HG03095 (cell line): ENCODE results near the gene MDGA2.
"Not testable (repeated sequence)": the region's sequence is repeated elsewhere in the genome, so short reads cannot be mapped to it uniquely, and the experiment has no call there.

ENCODE experiments used
- ATAC-seq: cut with Tn5 transposase; IDR thresholded peaks from one replicate; pipeline ENCODE4 v1.9.1; 2021; ENCODE audit warnings: moderate library complexity; ENCODE audit not compliant: unreplicated experiment

Gene MDGA2

DNA sequence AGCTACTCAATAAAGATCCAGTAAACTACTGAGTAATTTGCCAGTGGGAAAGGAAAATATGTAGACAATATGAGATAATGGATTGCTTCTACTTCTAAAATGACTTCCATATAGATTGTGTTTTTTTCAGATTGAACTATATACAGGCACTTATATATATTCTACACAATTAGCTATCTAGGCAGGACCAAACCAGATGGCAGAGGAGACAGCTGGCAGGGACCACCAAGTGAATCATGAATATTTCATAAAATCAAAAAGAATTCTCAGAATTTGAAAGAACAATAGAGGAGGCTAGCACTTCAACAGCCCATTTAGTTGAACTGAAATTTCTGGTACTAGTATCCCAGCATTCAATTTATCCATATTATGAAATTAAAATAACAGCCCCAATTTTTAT is 685.8 kb downstream of the MDGA2 start:
- no peak for ATAC-seq

DNA sequence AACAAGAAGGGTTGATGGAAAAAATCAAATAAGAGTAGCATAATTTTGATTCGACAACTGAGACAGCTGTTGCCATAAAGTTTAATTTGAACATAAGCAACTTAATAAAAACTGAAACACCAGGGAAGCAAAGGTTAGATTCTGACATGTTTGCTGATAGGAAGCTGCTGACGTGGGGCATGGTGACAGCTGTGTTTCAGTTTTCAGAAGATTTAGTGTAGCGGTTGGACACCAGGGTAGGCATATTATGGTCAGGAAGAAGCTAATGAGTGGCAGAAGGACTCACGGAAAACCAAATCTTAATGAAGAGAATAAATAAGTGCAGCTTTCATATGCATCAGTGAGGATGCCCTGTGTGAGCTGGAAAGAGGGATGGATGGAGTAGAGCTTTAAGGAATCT is 687.1 kb downstream of the MDGA2 start:
- no peak for ATAC-seq

DNA sequence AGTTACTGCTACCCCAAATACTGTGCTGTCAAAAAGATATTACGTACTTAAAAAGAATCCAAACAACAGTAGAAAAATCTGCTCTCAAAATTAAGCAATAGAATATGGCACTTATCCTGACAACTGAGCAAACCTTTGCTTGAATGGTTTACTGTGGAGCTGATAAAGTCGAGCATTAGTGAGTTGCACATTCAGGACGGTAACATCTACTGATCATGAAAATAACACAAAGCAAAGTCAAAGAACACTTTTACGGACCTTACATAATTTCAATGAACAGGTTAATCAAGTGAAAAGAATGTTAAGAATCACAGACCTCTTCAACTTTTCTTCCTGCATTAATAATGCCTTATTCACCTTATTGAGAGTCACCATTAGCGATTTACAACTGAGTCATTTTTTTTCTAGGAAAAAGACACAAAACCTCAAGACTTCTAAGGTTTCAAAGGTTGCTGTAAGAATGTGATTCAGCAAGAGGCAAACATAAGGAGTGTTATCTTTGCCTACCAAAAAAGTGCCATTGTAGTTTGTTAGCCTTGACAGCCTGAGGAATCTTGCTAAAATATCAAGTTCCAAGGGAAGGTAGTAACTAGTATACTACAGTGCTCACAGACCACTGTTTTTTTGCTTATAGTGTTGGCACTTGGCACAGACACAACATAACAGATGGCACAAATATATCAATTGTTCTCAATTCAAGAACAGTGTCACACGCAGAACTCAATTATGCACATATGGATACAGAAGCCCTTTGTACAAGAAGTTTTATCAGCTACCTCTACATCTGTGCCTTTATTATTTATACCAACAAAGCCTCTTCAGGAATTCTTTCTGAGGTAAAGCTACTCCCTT is 689.6 kb downstream of the MDGA2 start:
- no peak for ATAC-seq

DNA sequence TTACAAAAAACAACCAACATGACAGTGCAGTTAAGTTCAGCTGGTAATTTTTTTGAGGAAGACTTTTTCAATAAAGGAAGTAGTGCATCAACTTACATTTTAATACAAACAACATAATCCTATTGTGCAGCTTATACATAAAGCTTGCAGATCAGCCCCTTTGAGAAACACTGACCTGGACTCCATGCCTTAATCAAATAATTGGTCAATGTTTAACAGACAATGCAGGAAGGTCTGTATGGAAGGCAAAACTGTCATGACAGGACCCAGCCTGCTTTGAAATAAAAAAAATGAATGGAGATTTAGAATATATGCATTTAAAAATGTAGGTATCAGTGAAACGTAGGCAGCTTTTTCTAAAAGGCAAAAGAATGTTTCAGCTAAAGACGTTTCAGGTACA is 702.1 kb downstream of the MDGA2 start:
- ATAC-seq = no peak

DNA sequence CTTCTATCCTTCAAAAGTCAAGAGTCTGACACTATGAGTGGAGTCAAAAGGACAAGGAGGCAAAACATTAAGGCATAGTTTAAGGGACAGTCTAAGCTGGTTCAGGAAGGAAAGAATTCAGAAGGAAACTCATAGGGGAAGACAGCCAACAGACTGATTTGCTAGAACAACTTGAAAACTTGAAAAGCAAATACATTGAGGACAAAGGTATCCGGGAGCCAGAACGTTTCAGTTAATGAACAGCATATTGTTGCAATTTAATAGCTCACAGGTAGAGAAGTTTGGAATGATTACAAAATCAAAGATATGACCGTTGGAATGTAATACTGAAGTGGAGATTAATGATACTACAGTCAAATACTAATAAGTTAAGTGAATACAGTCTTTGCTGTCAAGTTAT is 711.0 kb downstream of the MDGA2 start:
- no peak for ATAC-seq

DNA sequence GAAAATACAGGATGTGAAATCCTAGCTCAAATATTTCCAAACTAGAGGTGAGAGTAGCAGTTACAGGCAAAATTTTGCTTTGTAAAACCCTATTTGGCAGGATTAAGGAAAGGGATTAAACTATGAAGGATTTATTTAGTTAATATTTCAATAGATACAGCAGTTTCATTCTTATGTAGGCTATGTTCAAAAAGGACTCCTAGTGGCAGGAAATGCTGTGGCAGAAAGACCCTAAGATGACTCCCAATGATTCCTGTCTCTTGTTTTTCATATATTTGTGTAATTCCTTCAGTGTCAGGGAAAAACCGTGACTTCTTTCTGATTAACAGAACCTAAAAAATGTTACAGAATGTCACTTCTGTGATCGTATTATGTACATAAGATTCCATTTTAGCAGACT is 724.3 kb downstream of the MDGA2 start:
- ATAC-seq = no peak

DNA sequence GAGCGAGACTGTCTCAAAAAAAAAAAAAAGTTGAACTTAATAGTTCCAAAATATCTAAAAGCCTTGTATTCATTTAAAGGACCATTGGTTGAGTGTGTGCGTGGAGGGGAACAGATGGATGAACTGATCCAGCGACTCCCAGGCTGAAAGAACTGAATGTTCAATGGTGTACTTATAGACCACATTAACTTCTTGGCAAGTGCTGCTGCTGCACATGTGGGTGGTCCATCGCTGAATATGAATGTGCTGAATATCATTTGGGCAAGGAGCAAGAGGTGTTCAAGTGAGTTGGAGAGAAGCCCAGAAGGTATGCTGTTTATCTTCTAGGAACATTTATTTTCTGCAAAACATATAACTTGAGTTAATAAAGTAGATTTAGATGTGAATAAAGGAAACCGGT is 734.8 kb downstream of the MDGA2 start:
- ATAC-seq = no peak

DNA sequence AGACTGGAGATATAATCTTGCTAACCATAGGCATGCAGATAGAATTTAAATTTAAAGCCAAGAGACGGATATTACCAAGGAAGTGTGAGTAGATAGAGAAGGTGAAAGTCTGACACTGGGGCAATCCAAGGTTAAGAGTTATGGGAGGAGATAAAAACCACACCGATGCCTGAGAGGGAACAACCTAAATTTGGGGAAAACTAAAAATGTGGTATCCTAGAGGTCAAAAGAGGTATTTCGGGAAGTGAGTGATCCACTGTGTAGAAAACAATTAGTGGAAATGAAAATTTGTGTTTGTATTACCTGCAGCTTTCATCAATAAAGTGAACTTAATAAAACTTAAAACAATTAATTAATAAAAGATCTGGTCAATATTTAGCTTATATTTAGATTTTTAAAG is 754.9 kb downstream of the MDGA2 start:
- ATAC-seq = no peak

DNA sequence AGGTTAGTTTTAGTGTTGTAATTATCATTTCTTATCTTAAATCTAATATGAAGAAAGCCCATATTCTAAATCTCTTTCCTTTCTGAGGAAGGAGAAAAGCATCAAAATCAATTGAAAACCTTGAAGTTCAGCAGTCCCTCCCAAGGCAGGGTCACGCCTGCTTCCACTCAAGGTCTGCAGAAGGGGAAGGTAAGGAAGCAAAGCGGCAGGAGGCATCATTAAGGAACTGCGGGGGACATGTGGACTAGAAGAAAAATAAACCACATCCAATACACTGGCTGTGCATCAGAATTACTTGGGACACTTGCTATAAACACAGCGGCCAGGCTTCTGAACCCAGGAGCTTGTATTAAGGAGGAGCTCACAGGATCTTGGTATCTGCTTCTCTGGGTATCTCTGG is 759.9 kb downstream of the MDGA2 start:
- ATAC-seq = not testable (repeated sequence)

DNA sequence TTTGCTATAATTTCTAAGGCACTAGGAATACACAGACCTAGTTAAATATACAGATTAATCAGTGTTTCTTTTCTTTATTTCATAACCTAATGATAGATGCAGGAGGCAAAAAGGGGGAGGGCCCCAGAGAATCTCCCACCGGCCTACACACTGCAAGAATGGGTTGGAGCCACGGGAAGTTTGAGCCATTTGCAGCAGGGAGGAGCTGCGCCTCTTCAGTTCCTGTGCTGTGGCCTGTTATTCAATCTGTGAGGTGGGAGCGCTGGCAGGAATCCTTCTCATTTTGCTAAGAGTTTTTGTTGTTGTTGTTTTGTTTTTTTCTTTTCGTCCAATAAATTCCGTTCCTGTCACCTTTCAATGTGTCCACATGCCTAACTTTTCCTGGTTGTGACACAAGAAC is 772.6 kb downstream of the MDGA2 start:
- no peak for ATAC-seq

DNA sequence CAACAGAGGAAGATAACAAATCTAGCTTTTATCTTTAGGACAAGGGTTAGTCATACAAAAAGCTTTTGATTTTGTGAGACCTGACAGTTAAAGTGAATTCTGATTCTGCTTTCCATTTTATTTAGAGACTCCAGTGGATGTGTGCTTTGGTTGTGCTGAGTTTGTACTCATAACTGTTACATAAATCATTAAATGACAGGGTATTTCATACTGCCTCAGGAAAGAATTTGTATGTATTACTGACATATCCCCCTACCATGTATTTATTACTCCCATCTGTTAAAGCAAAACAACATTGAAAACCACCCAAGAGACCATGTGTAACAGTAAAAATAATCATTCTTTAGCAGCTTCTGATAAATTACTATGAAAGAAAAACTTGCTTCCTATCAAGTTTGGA is 780.9 kb downstream of the MDGA2 start:
- no peak for ATAC-seq

DNA sequence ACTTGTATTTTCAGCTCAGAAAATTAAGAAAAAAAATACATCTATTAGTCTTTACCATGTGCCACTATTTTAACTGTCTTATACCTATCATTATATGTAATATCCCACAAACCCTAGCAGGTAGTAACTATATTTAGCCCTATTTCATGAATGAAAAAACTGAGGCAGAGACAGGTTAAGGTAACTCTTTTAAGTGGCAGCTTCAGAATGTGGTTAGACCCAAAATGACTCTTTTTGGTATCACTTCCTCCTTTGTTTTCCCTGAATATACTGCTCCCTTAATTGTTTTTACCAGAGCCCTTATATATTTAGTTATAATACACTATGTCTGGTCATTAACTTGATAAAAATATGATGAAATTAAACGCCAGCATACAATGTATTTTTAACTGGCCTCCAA is 788.3 kb downstream of the MDGA2 start:
- peak; percentile 60 for ATAC-seq

DNA sequence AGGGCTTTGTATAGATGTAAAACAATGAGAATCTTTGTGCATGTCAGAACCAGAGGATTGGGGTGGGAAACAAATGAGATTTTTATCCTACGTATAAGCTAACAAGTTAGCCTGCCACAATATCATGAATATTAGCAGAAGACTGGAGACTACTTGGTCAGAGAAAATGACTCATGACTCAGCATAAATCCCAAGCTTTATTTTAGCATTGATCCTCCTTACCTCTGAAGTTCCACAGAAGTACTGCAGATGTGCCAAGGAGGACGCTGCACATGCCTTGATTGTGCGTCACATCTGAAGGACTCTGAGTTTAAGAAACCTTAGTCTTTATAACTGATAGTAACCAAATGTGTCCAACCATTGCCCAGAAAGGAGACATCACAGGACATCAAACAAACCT is 789.8 kb downstream of the MDGA2 start:
- ATAC-seq = no peak

DNA sequence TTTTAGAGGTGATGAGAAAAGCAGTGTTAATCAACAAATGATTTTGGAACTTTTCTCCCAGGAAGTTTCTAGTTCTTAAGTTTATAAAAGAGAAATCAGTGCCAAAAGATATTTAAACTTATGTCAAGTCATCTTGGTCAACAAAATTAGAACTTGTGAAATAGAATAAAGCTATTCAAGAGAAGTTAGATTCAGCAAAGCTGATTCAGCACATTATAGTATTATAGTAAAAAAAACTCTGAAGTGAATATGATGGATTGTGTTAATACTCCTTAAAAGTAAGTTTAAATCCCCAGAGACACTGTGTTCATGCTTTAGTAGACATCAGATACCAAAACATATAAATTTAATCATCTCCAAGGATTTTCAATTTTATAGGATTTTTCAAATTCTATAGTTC is 813.7 kb downstream of the MDGA2 start:
- no peak for ATAC-seq

DNA sequence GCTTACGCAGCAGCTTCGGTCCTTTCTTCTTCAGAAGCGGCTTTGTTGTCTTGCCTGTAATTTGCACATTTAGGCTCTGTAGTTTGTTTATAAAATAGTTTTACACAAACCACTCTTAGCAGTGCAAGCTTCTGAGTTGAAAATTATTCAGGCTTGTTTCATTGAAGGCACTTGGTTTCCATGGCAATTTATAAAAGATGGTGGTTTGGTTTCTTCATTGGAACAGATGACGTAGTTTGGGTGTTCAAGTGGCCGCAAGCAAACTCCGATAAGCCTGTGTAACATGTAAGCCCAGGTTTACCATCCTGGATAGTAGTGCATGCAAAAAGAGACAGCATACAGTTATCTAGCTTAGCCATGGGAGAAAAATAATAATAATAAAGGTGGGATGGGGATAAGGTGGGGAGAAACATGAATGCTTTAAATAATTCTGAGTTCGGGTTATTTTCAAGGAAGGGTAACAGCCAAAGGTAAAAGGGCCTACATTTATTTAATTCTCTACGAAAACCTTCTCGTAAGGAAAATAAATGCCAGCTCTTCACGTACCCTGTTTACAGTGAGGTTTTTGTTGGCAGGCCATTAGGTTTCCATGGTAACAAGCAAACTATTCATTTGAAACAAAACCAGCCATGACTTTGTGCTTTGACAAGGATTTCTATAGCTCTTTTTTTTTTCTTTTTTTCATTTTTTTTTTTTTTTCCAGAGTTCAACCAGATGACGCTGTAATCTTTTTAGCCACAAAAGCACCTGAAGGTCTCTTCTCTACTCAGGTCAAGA is 834.3 kb downstream of the MDGA2 start:
- ATAC-seq = no peak

DNA sequence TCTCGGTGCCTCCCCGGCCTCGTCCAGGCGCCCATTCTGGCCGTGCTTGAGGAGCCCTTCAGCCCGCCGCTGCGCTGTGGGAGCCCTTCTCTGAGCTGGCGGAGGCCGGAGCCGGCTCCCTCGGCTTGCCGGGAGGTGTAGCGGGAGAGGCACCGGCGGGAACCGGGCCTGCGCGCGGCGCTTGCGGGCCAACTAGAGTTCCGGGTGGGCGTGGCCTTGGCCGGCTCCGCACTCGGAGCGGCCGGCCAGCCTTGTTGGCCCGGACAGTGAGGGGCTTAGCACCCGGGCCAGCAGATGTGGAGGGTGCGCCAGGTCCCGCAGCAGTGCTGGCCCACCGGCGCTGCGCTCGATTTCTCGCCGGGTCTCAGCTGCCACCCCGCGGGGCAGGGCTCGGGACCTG is 855.1 kb downstream of the MDGA2 start:
- no peak for ATAC-seq

DNA sequence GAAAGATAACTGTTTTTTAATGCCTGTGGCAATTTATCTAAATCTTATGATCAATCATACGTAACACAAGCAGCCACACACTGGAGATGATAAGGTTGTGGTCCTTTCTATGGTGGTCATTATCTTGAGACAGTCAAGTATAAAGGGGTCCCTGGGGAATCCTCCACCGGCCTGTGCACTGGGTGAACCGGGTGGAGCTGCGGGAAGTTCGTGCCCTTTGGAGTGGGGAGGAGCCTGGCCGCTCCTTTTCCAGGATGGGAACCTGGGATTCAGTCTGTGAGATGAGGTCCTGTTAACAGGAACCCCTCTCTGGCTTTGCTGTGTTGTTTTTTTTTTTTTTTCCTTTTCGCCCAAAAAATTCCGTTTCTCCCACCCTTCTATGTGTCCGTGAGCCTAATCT is 856.3 kb downstream of the MDGA2 start:
- no peak for ATAC-seq

DNA sequence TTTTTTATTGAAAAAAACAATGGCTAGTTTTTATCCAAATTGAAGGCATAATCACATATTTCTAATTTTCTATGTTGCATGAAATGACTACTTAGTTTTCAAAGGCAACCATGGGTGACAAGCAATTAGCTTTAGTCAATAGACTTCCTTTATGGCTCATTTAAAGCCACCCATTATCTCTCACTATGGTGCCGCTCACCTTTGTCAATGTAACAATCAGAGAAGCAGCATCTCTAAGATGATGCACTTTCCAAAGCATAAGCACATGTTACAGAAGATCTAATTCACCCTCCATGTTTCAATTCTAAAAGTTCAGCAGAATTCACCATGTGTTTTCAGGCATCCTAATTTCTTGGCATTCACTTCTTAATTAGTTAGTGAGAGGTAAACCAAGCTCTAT is 857.3 kb downstream of the MDGA2 start:
- no peak for ATAC-seq

DNA sequence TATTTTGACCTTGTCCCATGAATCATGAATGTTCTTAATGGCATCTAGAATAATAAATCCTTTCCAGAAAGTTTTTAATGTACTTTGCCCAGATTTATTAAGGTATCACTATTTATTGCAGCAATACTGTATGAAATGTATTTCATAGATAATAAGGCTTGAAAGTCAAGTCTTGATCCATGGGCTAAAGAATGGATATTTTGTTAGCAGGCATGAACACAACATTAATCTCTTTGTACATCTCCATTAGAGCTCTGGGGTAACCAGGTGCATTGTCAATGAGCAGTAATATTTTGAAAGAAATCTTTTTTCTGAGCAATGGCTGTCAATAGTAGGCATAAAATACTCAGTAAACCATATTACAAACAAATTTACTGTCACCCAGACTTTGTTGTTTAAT is 882.3 kb downstream of the MDGA2 start:
- no peak for ATAC-seq
